Sigmoid colon (tissue), 3 donors: ENCODE results near the gene NAA50.

ENCODE experiments used
- CTCF ChIP-seq, 4 experiments: fragments of 450-650 bp in 3 of 4; fragments of 200-600 bp in 1 of 4; IDR thresholded peaks; one replicate each; pipeline ENCODE4 v1.5.1; 2016 to 2019; ENCODE audit warnings: antibody characterized with exemption in 4 of 4, mild to moderate bottlenecking in 3 of 4, moderate library complexity in 2 of 4
- POLR2A ChIP-seq, 2 donors: fragments of 450-650 bp; IDR thresholded peaks; one replicate each; pipeline ENCODE4 v1.6.1; 2016; ENCODE audit warnings: antibody characterized with exemption in 2 of 2, mild to moderate bottlenecking in 2 of 2, moderate library complexity in 2 of 2

- TF ChIP-seq POLR2A (IDR thresholded peaks at IDR 0.05) = no peak
- TF ChIP-seq CTCF (IDR thresholded peaks at IDR 0.05) = no peak
Measured at GRCh38 chr3:113783463-113783862, 37.4 kb upstream of the NAA50 start.
